HG03039 (cell line): ENCODE results near the gene RTF1.
"Not testable (repeated sequence)": the region's sequence is repeated elsewhere in the genome, so short reads cannot be mapped to it uniquely, and the experiment has no call there.

ENCODE experiments used
- ATAC-seq: cut with Tn5 transposase; IDR thresholded peaks from one replicate; pipeline ENCODE4 v1.9.1; 2021; ENCODE audit warnings: mild to moderate bottlenecking, moderate library complexity; ENCODE audit not compliant: unreplicated experiment

Gene RTF1

DNA sequence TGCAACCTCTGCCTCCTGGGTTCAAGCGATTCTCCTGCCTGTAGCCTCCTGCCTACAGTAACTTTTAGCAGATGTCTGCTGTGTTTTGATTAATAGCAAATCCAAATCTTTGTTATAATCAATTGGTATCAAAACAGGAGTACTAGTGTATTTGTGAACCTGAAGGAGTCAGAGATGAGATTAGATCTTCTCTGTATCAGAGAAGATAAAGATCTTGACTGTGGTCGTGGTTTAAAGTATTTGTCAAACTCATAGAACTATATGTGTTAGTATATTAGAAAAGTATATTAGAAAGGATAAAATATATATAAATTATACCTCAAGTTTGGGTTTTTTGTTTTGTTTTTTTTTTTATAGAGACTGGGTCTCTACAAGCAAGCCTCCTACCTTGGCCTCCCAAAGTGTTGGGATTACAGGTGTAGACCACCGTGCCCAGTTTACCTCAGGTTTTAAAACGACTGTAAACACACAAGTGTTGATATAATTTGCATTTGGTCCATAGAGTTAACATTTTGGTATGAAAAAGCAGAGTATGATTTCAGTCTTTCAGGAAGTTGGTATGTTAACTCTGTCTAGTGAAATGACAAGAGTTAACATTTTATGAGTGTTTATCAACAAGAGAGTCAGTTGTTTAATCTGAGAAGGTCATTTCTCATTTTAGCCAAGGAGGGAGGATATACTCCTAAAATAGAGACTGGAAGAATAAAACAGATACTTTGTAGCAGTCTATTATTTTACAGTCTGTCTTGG lies 18.3 kb downstream of the RTF1 start:
- no peak for ATAC-seq

GRCh38 chr15:41437448-41437847 lies 20.6 kb downstream of the RTF1 start:
- no peak for ATAC-seq

GRCh38 chr15:41438206-41438605 lies 21.3 kb downstream of the RTF1 start:
- no peak for ATAC-seq

DNA sequence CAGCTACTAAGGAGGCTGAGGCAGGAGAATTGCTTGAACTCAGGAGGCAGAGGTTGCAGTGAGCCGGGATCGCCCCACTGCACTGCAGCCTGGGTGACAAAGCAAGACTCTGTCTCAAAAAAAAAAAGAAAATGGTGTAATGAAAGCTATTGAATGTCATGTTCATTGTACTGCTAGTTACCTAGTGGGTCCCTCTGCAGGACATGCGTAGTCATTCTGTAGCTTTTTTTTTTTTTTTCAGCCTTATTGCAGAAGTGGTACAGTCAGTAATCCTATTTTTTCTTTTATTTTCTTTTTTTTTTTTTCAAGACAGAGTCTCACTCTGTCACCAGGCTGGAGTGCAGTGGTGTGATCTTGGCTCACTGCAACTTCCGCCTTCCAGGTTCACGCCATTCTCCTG lies 21.9 kb downstream of the RTF1 start:
- ATAC-seq: not testable (repeated sequence)

DNA sequence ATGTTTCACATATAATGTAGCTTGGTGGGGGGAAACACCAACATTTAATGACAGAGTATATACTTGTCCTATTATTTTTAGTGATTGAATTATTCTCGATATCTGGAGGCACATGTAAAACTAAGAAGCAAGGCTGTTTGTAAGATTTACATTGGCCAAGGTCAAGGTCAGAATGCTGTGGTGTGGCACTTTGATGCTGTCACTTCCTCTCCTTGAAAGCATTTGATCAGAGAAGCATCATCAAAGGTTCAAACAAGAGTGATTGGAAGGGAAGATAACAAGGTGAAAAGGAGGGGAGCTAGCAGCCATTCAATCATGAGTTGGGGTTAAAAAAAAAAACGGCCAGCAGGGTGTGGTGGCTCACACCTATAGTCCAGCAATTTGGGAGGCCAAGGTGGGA lies 26.4 kb downstream of the RTF1 start:
- ATAC-seq: no peak

DNA sequence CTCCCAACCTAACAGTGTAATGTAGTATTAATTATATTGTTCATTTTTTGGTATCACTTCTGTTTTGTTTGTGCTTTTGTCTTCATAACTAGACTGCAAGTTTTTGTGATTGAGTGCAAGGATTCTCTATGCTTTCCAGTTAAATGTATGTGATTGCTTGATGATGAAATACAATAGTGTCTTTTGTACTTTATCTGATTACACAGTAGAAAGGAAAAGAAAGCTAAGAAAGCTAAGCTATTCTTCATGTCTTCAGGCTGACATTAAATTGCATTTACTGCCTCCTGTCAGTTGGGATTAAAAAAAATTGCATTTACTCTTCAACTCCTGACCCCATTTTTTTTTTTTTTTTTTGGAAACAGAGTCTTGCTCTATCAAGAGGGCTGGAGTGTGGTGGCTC lies 28.5 kb downstream of the RTF1 start:
- no peak for ATAC-seq

DNA sequence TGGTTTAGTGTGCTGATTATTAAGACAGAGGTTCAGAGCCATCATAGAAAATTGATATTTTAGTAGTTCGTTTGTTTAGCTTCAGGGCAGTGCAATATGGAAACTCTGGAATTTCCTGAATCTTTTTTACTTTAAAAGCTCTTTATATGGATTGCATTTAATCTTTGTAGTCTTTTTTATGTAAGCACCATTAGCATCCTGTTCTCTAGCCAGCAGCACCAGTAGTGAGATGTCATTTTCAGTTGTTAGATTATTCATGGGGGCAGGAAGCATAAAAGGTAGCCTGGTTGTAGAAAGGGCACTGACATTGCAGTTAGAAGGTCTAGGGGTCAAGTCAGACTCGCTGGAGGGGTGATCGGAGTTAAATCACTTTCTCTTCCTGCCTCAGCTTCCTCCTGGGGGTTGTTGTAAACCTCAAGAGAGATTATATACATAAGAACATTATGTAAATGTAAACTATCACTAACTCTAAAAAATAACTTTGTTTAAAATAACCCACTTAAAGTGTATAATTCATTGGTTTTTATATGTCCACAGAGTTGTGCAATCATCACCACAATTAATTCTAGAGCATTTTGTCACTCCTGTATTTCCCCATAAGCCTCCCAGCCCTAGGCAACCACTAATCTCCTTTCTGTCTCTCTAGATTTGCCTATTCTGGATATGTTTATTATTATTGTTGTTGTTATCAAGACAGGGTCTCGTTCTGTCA lies 45.3 kb downstream of the RTF1 start:
- no peak for ATAC-seq

DNA sequence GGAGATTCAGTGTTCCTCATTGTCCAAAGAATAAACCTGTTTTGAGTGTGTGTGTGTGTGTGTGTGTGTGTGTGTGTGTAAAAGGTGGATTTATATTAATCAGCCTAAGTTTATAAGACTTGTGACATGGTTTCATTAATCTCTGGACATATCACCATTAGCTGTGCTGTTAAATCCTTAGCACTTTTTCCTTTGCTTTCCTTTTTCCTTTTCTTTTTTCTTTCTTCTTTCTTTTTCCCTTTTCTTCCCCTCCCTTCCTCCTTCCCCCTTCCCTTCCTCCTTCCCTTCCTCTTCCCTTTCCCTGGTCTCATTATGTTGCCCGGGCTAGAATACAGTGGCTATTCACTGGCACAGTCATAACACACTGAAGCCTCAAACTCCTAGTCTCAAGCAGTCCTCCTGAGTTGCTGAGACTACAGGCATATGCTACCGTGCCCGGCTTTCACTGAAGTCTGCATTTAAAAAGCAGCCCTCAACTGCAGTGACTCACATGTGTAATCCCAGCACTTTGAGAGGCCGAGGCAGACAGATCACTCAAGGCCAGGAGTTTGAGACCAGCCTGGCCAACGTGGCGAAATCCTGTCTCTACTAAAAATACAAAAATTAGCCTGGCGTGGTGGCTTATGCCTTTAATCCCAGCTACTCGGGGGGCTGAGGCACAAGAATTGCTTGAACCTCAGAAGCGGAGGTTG lies 48.1 kb downstream of the RTF1 start:
- no peak for ATAC-seq

GRCh38 chr15:41465822-41466421 lies 49.0 kb downstream of the RTF1 start:
- no peak for ATAC-seq

DNA sequence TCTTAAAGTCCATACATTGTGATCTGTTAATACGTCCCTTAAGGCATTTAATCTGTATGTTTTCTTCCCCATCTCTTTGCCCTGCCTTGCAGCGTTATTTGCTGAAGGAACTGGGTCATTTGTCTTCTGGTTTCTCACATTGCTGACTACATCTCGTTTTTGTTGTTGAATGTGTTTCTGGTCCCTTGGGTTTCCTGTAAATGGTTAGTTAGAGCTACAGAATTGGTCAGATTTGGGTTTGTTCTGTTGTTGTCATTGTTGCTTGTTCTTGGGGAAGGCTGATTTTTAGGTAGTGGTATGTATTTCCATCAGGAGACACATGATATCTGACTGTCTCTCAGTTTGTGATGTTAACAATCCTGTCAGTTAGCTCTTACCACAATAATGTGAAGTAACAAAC lies 49.8 kb downstream of the RTF1 start:
- ATAC-seq: no peak

DNA sequence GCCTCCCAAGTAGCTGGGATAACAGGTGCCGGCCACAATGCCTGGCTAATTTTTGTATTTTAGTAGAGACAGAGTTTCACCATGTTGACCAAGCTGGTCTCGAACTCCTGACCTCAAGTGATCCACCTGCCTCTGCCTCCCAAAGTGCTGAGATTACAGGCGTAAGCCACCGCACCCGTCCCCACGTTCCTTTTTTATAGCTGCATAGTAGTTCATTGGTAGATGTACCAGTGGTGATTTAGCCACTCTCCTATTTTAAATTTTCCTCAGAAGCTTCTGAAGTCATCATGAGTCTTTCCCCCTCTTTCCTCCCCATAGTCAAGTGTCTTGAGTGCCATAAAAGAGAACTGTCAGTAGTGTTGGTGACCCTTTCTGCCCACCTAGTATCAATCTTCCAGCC lies 52.7 kb downstream of the RTF1 start:
- ATAC-seq: not testable (repeated sequence)

GRCh38 chr15:41473418-41473817 lies 56.5 kb downstream of the RTF1 start:
- ATAC-seq: no peak

DNA sequence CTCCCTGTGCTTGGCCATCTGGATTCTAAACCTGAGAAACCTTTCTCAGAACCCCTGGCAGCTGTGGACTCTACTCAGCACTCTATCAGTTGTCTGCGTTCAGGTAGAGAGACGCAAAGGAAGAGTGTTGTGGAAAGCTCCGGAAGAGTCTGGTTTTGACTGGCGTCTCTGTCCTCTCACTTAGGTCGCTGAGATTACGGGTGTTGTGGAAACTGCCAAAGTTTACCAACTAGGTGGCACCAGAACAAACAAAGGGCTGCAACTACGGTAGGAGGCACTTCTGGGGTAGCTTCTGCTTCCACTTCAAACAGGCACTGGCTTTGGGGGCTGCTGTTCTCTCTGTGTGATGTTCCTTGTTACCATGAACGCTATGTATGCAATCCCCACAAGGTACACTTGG lies 57.5 kb downstream of the RTF1 start:
- ATAC-seq: no peak

DNA sequence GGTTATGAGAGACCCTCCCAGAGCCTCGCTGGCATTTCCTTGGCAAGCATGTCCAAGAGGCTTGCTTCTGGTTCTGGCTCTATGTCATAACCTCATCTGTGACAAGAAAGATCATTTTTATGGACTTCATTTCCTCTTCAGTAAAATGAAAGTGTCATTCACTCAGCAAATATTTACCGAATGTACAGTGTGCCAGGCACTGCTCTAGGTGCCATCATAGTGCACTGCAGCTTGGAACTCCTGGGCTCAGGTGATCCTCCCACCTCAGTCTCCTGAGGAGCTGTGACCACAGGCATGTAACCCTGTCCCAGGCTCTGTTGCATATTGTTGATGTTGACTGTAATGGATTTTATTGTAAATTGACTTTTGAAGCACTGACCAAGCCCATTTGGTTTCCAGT lies 58.0 kb downstream of the RTF1 start:
- no peak for ATAC-seq

DNA sequence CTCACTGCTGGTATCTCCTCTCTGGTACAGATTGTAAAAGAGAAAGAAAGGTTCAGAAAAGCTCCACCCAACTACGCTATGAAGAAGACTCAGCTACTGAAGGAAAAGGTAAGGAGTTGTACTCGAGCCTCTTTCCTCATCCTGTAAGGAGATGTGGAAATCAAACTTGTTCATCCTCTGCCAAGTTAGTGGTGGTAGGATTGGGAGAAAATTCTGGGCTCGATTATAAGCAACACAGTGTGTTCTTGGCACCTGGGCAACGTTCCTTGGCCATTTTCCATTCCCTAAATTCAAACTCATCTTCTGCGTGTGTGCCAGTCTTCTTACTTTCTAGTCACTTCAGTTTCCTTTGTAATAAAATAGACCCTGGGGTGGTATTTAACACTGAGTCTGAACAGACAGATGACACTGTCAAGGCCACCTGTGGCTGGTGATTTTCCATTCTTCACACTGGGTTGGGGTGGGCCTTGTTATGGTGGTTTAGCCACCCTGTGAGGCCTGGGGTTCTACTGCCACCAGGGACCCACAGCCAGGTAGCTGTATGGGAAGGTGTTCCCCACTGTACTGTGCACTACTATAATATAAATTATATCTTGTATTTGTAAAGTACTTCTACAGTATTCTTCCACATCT lies 59.6 kb downstream of the RTF1 start:
- ATAC-seq: no peak

- no peak for ATAC-seq
These were observed 63.7 kb downstream of the RTF1 start for GRCh38 chr15:41480396-41481140.

GRCh38 chr15:41482110-41482877 lies 65.4 kb downstream of the RTF1 start:
- ATAC-seq: no peak

DNA sequence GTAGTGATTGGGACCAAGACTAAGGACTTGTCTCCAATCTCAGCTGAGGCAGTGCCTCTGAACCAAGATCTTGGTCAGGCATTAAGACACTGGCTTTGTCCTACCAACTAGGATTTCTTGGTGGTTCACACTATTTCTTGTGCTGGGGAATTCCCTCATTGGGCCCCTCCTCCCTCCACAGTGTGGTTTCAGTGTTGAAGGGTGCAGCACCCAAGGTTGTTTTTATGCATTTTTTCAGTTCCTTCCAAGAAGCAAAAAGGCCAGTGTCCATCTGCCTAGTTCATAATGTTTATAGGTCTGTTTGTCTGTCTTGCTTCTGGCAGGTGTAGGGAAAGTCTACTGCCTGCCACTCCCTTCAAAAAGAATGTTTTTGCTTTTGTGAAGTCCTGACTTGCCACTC lies 66.2 kb downstream of the RTF1 start:
- ATAC-seq: no peak

DNA sequence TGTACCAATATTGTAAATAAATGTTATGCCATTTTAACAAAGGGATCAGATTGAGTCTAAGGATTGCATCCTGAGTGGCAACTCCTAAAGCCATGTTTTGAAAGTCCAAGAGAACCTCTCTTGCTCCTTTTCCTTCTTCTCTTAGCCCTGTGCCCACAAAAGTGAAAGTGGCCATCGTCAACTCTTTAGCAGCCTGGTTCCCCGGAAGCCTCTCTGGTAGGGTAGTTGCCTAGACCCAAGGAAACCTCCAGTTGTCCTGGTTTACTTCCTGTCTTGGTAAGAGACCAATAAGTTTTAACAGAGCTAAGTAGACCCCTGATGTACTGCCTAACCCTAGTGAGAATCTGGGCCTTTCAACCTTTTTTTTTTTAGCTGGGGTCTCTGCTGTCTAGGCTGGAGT lies 66.6 kb downstream of the RTF1 start:
- ATAC-seq: no peak
